Activated CD8-positive, alpha-beta T cell treated with anti-CD3 and anti-CD28 coated beads for 36 hours (primary cell): ENCODE data around the gene GREB1. TPM values are rescaled to one million over a fixed set of nuclear protein-coding genes. Genes with fewer than 3 reads are reported as not detected.
"Not testable (repeated sequence)": the region's sequence is repeated elsewhere in the genome, so short reads cannot be mapped to it uniquely, and the experiment has no call there.

Experiments
- ATAC-seq: fragments of 200-7000 bp; cut with Tn5 transposase; one replicate; pipeline ENCODE4 v1.10.0; 2021; ENCODE audit warnings: mild to moderate bottlenecking, moderate library complexity
- CTCF ChIA-PET: fragments of 350-600 bp; sonication (Branson Sonifier 250); formaldehyde crosslinking; loops from one replicate; lab custom pipeline; 2021; ENCODE audit warnings: antibody characterized with exemption; lab: Charles Lee
- POLR2A ChIA-PET: fragments of 350-600 bp; sonication (Branson Sonifier 250); formaldehyde crosslinking; loops from one replicate; lab custom pipeline; 2021; ENCODE audit warnings: antibody characterized with exemption; lab: Charles Lee
- DNase-seq: peaks from one replicate; pipeline ENCODE4 v3.0.0-alpha.2; 2020
- H3K27ac Mint-ChIP-seq: one replicate; pipeline ENCODE4 v1.8.0; 2021; ENCODE audit warnings: mild to moderate bottlenecking, mixed read lengths
- H3K27me3 Mint-ChIP-seq: one replicate; pipeline ENCODE4 v1.8.0; 2021; ENCODE audit warnings: mixed read lengths
- H3K36me3 Mint-ChIP-seq: one replicate; pipeline ENCODE4 v1.8.0; 2021; ENCODE audit warnings: low read depth, mixed read lengths
- H3K4me1 Mint-ChIP-seq: one replicate; pipeline ENCODE4 v1.8.0; 2021; ENCODE audit warnings: low read depth, mixed read lengths
- H3K4me3 Mint-ChIP-seq: one replicate; pipeline ENCODE4 v1.8.0; 2021; ENCODE audit warnings: mild to moderate bottlenecking, moderate library complexity, mixed read lengths
- H3K9me3 Mint-ChIP-seq: one replicate; pipeline ENCODE4 v1.8.0; 2021; ENCODE audit warnings: mixed read lengths
- CTCF ChIP-seq: fragments of 200-600 bp; IDR thresholded peaks from one replicate; pipeline ENCODE4 v1.8.0; 2022; ENCODE audit warnings: antibody characterized with exemption, mild to moderate bottlenecking
- intact Hi-C: fragments of 100-400 bp; cut with micrococcal nuclease; formaldehyde crosslinking; loops from one replicate; pipeline ENCODE4 v1.10.0; 2022
- total RNA-seq, 2 experiments: library from RNA; stranded (reverse); gene quantifications; one replicate each; pipeline ENCODE4 v1.2.3, GENCODE V29; 2021

Gene GREB1
- total RNA-seq, 2 experiments from 2014 or later, result 1.5 TPM

GRCh38 chr2:11659851-11660250 is 126.0 kb downstream of the GREB1 start:
- Mint-ChIP-seq H3K4me1 (no peaks in the 10 kb centered on the region), H3K9me3 (peaks cover 8% of the 10 kb centered on the region), H3K27me3 (peaks cover 6% of the 10 kb centered on the region), H3K4me3 (no peak overlapping the region), H3K36me3 (peaks cover 1% of the 10 kb centered on the region), H3K27ac (no peak overlapping the region)
- ChIA-PET CTCF (no interaction called here), POLR2A (no interaction called here)
- ATAC-seq, result no peak
- DNase-seq, result no peak
- intact Hi-C loops, result no loop called here
- TF ChIP-seq CTCF, result no peak

GRCh38 chr2:11660396-11660795 is 126.6 kb downstream of the GREB1 start:
- POLR2A ChIA-PET, H3K27me3 Mint-ChIP-seq, DNase-seq, ATAC-seq, H3K4me3 Mint-ChIP-seq, H3K4me1 Mint-ChIP-seq, CTCF ChIA-PET, H3K36me3 Mint-ChIP-seq, intact Hi-C loops, H3K27ac Mint-ChIP-seq, H3K9me3 Mint-ChIP-seq: not testable (repeated sequence)

- TF ChIP-seq CTCF, result no peak
- Mint-ChIP-seq H3K4me3 (no peak overlapping the region), H3K27ac (no peak overlapping the region), H3K4me1 (no peaks in the 10 kb centered on the region), H3K27me3 (peaks cover 6% of the 10 kb centered on the region), H3K9me3 (peaks cover 8% of the 10 kb centered on the region), H3K36me3 (peaks cover 1% of the 10 kb centered on the region)
- DNase-seq (no peak), ATAC-seq (no peak)
- CTCF ChIA-PET, result interaction anchor here (1.1 kb wide), 1 partner anchor 79 kb away, joined by 3 read pairs; no protein-coding TSS in a partner anchor
- POLR2A ChIA-PET, result no interaction called here
- intact Hi-C loops, result no loop called here
Observed at GRCh38 chr2:11661891-11662435, 128.1 kb downstream of the GREB1 start.

GRCh38 chr2:11662882-11663281 is 129.0 kb downstream of the GREB1 start:
- no peak overlapping the region for H3K4me3 Mint-ChIP-seq
- no peak overlapping the region for H3K27ac Mint-ChIP-seq
- ATAC-seq (no peak), DNase-seq (no peak)
- TF ChIP-seq CTCF, result no peak
- H3K4me1 Mint-ChIP-seq, result no peaks in the 10 kb centered on the region
- intact Hi-C loops, result no loop called here
- peaks cover 8% of the 10 kb centered on the region for H3K9me3 Mint-ChIP-seq
- H3K27me3 Mint-ChIP-seq, result peaks cover 6% of the 10 kb centered on the region
- POLR2A ChIA-PET, result no interaction called here
- peaks cover 1% of the 10 kb centered on the region for H3K36me3 Mint-ChIP-seq
- CTCF ChIA-PET, result interaction anchor here (1.1 kb wide), 1 partner anchor 80 kb away, joined by 3 read pairs; no protein-coding TSS in a partner anchor

GRCh38 chr2:11663427-11663826 is 129.6 kb downstream of the GREB1 start:
- Mint-ChIP-seq H3K9me3 (peaks cover 8% of the 10 kb centered on the region), H3K36me3 (peaks cover 1% of the 10 kb centered on the region), H3K27ac (no peak overlapping the region), H3K4me3 (no peak overlapping the region), H3K4me1 (no peaks in the 10 kb centered on the region), H3K27me3 (peaks cover 6% of the 10 kb centered on the region)
- no peak for TF ChIP-seq CTCF
- no peak for ATAC-seq
- ChIA-PET CTCF (interaction anchor here (1.1 to 1.4 kb wide), 3 partner anchors 17 to 80 kb away, joined by 3 read pairs; no protein-coding TSS in a partner anchor), POLR2A (no interaction called here)
- no peak for DNase-seq
- intact Hi-C loops, result no loop called here
